Measurements from ENCODE around the gene KIAA0513. TPM values are rescaled to one million over a fixed set of nuclear protein-coding genes. Genes with fewer than 3 reads are reported as not detected.

The KIAA0513 gene
- polyA plus RNA-seq, 1 donor (not counting 4 experiments of a cell fraction or from before 2014, with no cell fraction given), result 3.3 TPM

DNA sequence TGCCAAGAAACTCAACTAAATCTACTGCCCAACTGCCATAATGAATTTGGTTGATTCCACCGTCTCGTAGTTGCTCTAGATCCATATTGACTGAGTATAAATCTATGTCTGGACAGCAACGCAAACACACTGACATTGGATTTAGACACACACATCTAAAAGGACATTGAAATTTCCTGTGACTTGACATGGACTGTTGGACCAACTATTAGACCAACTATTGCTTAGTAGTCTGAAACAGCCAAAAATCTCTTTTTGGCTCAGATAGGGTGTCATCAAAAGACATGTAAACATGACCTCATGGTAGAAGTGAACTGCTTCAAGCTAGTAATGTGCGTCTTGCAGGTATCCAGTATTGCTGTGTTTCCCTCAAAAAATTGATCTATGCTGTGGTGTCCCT lies 31.3 kb downstream of the KIAA0513 start:
- Histone ChIP-seq H2AFZ (ENCODE audit: control insufficient read depth, low read length) (no peak overlapping the region), H3K4me1 (ENCODE audit: control insufficient read depth, extremely low read depth, insufficient read depth, low read length) (peaks cover 6% of the 10 kb centered on the region), H3K27me3 (ENCODE audit: control insufficient read depth, extremely low read depth, insufficient read depth, low read length) (no peaks in the 10 kb centered on the region), H3K4me3 (ENCODE audit: control insufficient read depth in 2 of 3, extremely low read depth in 1 of 3, insufficient read depth in 2 of 3, low read depth in 1 of 3, low read length in 3 of 3) (no peak overlapping the region), H3K79me2 (ENCODE audit: control insufficient read depth, insufficient read depth, low read length) (no peaks in the 10 kb centered on the region), H3K9ac (ENCODE audit: control insufficient read depth, extremely low read depth, insufficient read depth, low read length) (no peak overlapping the region), H3K36me3 (ENCODE audit: control insufficient read depth in 2 of 2, extremely low read depth in 1 of 2, insufficient read depth in 2 of 2, low read length in 2 of 2) (no peaks in the 10 kb centered on the region), H4K20me1 (ENCODE audit: control insufficient read depth, extremely low read depth, insufficient read depth, low read length) (no peaks in the 10 kb centered on the region), H3K9me1 (ENCODE audit: control insufficient read depth, extremely low read depth, insufficient read depth, low read length) (no peaks in the 10 kb centered on the region), H3K4me2 (ENCODE audit: control insufficient read depth, extremely low read depth, insufficient read depth, low read depth, low read length) (no peak overlapping the region), H3K27ac (ENCODE audit: control insufficient read depth, insufficient read depth, low read length) (no peak overlapping the region), H3K9me3 (ENCODE audit: control insufficient read depth, low read depth, low read length) (no peaks in the 10 kb centered on the region)
- DNase-seq (ENCODE audit: low read depth, low spot score) (no peak), FAIRE-seq (no peak)
- TF ChIP-seq, protein P1, sequence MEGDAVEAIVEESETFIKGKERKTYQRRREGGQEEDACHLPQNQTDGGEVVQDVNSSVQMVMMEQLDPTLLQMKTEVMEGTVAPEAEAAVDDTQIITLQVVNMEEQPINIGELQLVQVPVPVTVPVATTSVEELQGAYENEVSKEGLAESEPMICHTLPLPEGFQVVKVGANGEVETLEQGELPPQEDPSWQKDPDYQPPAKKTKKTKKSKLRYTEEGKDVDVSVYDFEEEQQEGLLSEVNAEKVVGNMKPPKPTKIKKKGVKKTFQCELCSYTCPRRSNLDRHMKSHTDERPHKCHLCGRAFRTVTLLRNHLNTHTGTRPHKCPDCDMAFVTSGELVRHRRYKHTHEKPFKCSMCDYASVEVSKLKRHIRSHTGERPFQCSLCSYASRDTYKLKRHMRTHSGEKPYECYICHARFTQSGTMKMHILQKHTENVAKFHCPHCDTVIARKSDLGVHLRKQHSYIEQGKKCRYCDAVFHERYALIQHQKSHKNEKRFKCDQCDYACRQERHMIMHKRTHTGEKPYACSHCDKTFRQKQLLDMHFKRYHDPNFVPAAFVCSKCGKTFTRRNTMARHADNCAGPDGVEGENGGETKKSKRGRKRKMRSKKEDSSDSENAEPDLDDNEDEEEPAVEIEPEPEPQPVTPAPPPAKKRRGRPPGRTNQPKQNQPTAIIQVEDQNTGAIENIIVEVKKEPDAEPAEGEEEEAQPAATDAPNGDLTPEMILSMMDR (optimal IDR thresholded peaks at IDR 0.05 in 1 of 3, IDR thresholded peaks at IDR 0.05 in 1 of 3, conservative IDR thresholded peaks at IDR 0.05 in 1 of 3; ENCODE audit: extremely low read depth in 1 of 3, insufficient read depth in 2 of 3, low read length in 3 of 3), result no peak
- no peak for TF ChIP-seq EZH2 (IDR thresholded peaks at IDR 0.05; ENCODE audit: low read length)
- dilution Hi-C loops (cut with MboI; ENCODE audit: extremely low pct_ligation_motif_present, low sequenced_read_pairs), result no loop called here

DNA sequence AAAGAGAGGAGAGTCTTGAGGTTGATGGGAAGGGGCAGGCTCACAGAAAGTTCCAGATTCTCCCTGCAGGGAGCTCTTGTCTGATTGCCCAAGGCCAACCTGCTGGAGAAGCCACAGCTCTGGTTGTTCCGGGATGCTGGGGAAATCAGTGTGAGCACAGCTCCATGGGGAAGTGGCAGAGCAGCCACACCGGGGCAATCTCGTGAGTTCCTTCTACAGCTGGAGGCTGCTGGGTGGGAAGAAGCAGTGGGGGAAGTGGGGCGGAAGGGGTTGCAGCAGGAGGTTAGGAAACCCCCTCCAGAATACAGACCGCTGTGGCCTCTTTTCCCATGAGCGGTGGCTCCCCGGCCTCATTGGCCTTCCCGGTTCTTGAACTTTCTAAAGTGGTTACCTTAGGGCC lies 34.0 kb downstream of the KIAA0513 start:
- no peak for FAIRE-seq
- H3K79me2 ChIP-seq (ENCODE audit: control insufficient read depth, insufficient read depth, low read length), result no peaks in the 10 kb centered on the region
- H3K4me1 ChIP-seq (ENCODE audit: control insufficient read depth, extremely low read depth, insufficient read depth, low read length), result no peaks in the 10 kb centered on the region
- no peaks in the 10 kb centered on the region for H3K36me3 ChIP-seq (ENCODE audit: control insufficient read depth in 2 of 2, extremely low read depth in 1 of 2, insufficient read depth in 2 of 2, low read length in 2 of 2)
- H4K20me1 ChIP-seq (ENCODE audit: control insufficient read depth, extremely low read depth, insufficient read depth, low read length), result no peaks in the 10 kb centered on the region
- DNase-seq (ENCODE audit: low read depth, low spot score), result no peak
- no peak overlapping the region for H3K27ac ChIP-seq (ENCODE audit: control insufficient read depth, insufficient read depth, low read length)
- H3K4me2 ChIP-seq (ENCODE audit: control insufficient read depth, extremely low read depth, insufficient read depth, low read depth, low read length), result no peak overlapping the region
- H3K9me3 ChIP-seq (ENCODE audit: control insufficient read depth, low read depth, low read length), result no peaks in the 10 kb centered on the region
- H3K9ac ChIP-seq (ENCODE audit: control insufficient read depth, extremely low read depth, insufficient read depth, low read length), result no peak overlapping the region
- no peak for TF ChIP-seq EZH2 (IDR thresholded peaks at IDR 0.05; ENCODE audit: low read length)
- TF ChIP-seq, protein P1 (optimal IDR thresholded peaks at IDR 0.05 in 1 of 3, IDR thresholded peaks at IDR 0.05 in 1 of 3, conservative IDR thresholded peaks at IDR 0.05 in 1 of 3; ENCODE audit: extremely low read depth in 1 of 3, insufficient read depth in 2 of 3, low read length in 3 of 3), result no peak
- H3K27me3 ChIP-seq (ENCODE audit: control insufficient read depth, extremely low read depth, insufficient read depth, low read length), result peaks cover 5% of the 10 kb centered on the region
- no peak overlapping the region for H2AFZ ChIP-seq (ENCODE audit: control insufficient read depth, low read length)
- no peak overlapping the region for H3K4me3 ChIP-seq (ENCODE audit: control insufficient read depth in 2 of 3, extremely low read depth in 1 of 3, insufficient read depth in 2 of 3, low read depth in 1 of 3, low read length in 3 of 3)
- no peaks in the 10 kb centered on the region for H3K9me1 ChIP-seq (ENCODE audit: control insufficient read depth, extremely low read depth, insufficient read depth, low read length)
- dilution Hi-C loops (cut with MboI; ENCODE audit: extremely low pct_ligation_motif_present, low sequenced_read_pairs), result no loop called here
